Endodermal cell (in vitro differentiated cells): ENCODE data around the gene SLC40A1. TPM values are rescaled to one million over a fixed set of nuclear protein-coding genes. Genes with fewer than 3 reads are reported as not detected.

Source experiments
- DNase-seq: peaks from one replicate; pipeline ENCODE4 v3.0.0-alpha.2; 2017
- H3K27ac ChIP-seq: 2 replicates; pipeline ENCODE4 v1.5.1; 2013; ENCODE audit warnings: mild to moderate bottlenecking, low read depth, low read length, moderate library complexity
- H3K27me3 ChIP-seq: 2 replicates; pipeline ENCODE4 v1.6.1; 2013; ENCODE audit warnings: mild to moderate bottlenecking, low read length, moderate library complexity; ENCODE audit not compliant: insufficient read depth, control insufficient read depth, poor library complexity, severe bottlenecking
- H3K36me3 ChIP-seq: 2 replicates; pipeline ENCODE4 v1.7.0; 2013; ENCODE audit warnings: mild to moderate bottlenecking, low read length, moderate library complexity; ENCODE audit not compliant: control insufficient read depth, insufficient read depth
- H3K4me1 ChIP-seq: one replicate; pipeline ENCODE4 v1.7.0; 2013; ENCODE audit warnings: low read length; ENCODE audit not compliant: control insufficient read depth, insufficient read depth
- H3K4me3 ChIP-seq: 2 replicates; pipeline ENCODE4 v1.5.1; 2013; ENCODE audit warnings: mild to moderate bottlenecking, low read length, moderate library complexity
- H3K9ac ChIP-seq: 2 replicates; pipeline ENCODE4 v1.6.1; 2013; ENCODE audit warnings: mild to moderate bottlenecking, low read length, moderate library complexity; ENCODE audit not compliant: poor library complexity, severe bottlenecking; ENCODE audit errors: extremely low read depth
- H3K9me3 ChIP-seq: 2 replicates; pipeline ENCODE4 v1.6.1; 2013; ENCODE audit warnings: mild to moderate bottlenecking, low read length, moderate library complexity; ENCODE audit not compliant: control insufficient read depth
- H3K27ac Mint-ChIP-seq: 2 replicates; pipeline ENCODE4 v1.8.0; 2020; ENCODE audit warnings: mixed read lengths
- H3K27me3 Mint-ChIP-seq: 2 replicates; pipeline ENCODE4 v1.8.0; 2021; ENCODE audit warnings: mild to moderate bottlenecking, mixed read lengths; ENCODE audit not compliant: insufficient read depth
- H3K36me3 Mint-ChIP-seq: 2 replicates; pipeline ENCODE4 v1.8.0; 2020; ENCODE audit warnings: low read depth, mixed read lengths
- H3K4me1 Mint-ChIP-seq: 2 replicates; pipeline ENCODE4 v1.8.0; 2020; ENCODE audit warnings: mixed read lengths
- H3K4me3 Mint-ChIP-seq: 2 replicates; pipeline ENCODE4 v1.8.0; 2020; ENCODE audit warnings: mild to moderate bottlenecking, moderate library complexity, mixed read lengths
- H3K9me3 Mint-ChIP-seq: 2 replicates; pipeline ENCODE4 v1.8.0; 2020; ENCODE audit warnings: mild to moderate bottlenecking, mixed read lengths
- CTCF ChIP-seq: fragments of 200-600 bp; sonication (generic); conservative IDR thresholded peaks from 2 replicates; pipeline ENCODE4 v1.5.0; 2021; ENCODE audit warnings: antibody characterized with exemption, mild to moderate bottlenecking
- WGBS, 2 experiments: methylation state at CpG; one replicate each; pipeline versions ENCODE4 v1.1.5 to v1.1.7; 2013; ENCODE audit warnings: missing lambda C conversion rate in 2 of 2, mixed read lengths in 1 of 2; ENCODE audit not compliant: insufficient coverage in 1 of 2, insufficient read length in 1 of 2; 5-methylcytosine and 5-hydroxymethylcytosine counted together
- total RNA-seq, 2 donors: library from RNA; stranded (reverse); fragmentation: NEBNext Ultra II Directional in 1 of 2; extraction: Animal tissue kit (Norgen Biotek cat#: 25700) in 1 of 2; gene quantifications; 2 replicates in 1 of 2; 3 replicates in 1 of 2; pipeline ENCODE4 v1.2.1, GENCODE V29; 2021

The SLC40A1 gene
- total RNA-seq, 2 donors from 2014 or later: 74.1 to 96.8 TPM

- peaks cover 60% of the 10 kb centered on the region for H3K4me1 Mint-ChIP-seq
- Histone ChIP-seq H3K27me3 (no peaks in the 10 kb centered on the region), H3K36me3 (no peaks in the 10 kb centered on the region), H3K27ac (no peak overlapping the region), H3K9ac (no peak overlapping the region), H3K9me3 (no peaks in the 10 kb centered on the region), H3K4me1 (peaks cover 9% of the 10 kb centered on the region), H3K4me3 (no peak overlapping the region)
- no peak for DNase-seq
- no peak overlapping the region for H3K27ac Mint-ChIP-seq
- H3K27me3 Mint-ChIP-seq: no peaks in the 10 kb centered on the region
- no peak overlapping the region for H3K4me3 Mint-ChIP-seq
- no peak for TF ChIP-seq CTCF
- no peaks in the 10 kb centered on the region for H3K36me3 Mint-ChIP-seq
- no peaks in the 10 kb centered on the region for H3K9me3 Mint-ChIP-seq
These were observed 28.8 kb downstream of the SLC40A1 start for GRCh38 chr2:189551808-189552207.

- Mint-ChIP-seq H3K4me1 (peaks cover 51% of the 10 kb centered on the region), H3K4me3 (no peak overlapping the region), H3K9me3 (no peaks in the 10 kb centered on the region), H3K36me3 (no peaks in the 10 kb centered on the region), H3K27me3 (no peaks in the 10 kb centered on the region), H3K27ac (peak overlapping the region; percentile 72)
- no peaks in the 10 kb centered on the region for H3K9me3 ChIP-seq
- no peaks in the 10 kb centered on the region for H3K36me3 ChIP-seq
- no peaks in the 10 kb centered on the region for H3K27me3 ChIP-seq
- H3K4me1 ChIP-seq: peaks cover 7% of the 10 kb centered on the region
- no peak overlapping the region for H3K27ac ChIP-seq
- H3K9ac ChIP-seq: no peak overlapping the region
- H3K4me3 ChIP-seq: no peak overlapping the region
- no peak for DNase-seq
- TF ChIP-seq CTCF: no peak
- WGBS, 2 experiments: 89 to 92% methylated on average over 2 of the region's 2 CpGs
These were observed 31.1 kb downstream of the SLC40A1 start for GRCh38 chr2:189549449-189549832.

- 95 to 100% methylated on average over 1 to 2 of the region's 2 CpGs for WGBS, 2 experiments
- Mint-ChIP-seq H3K4me1 (peaks cover 46% of the 10 kb centered on the region), H3K27me3 (no peaks in the 10 kb centered on the region), H3K36me3 (no peaks in the 10 kb centered on the region), H3K9me3 (no peaks in the 10 kb centered on the region), H3K4me3 (no peak overlapping the region), H3K27ac (peak overlapping the region; percentile 72)
- Histone ChIP-seq H3K27me3 (no peaks in the 10 kb centered on the region), H3K36me3 (no peaks in the 10 kb centered on the region), H3K27ac (no peak overlapping the region), H3K9ac (no peak overlapping the region), H3K4me1 (peaks cover 7% of the 10 kb centered on the region), H3K4me3 (no peak overlapping the region), H3K9me3 (no peaks in the 10 kb centered on the region)
- TF ChIP-seq CTCF: no peak
- DNase-seq: no peak
These were observed 31.7 kb downstream of the SLC40A1 start for GRCh38 chr2:189548666-189549448.
